HCT116 (cell line): ENCODE measurements around the gene GOSR1. TPM values are rescaled to one million over a fixed set of nuclear protein-coding genes. Genes with fewer than 3 reads are reported as not detected.

Experiments used
- ATAC-seq: fragments of 200-7000 bp; cut with Tn5 transposase; 2 replicates; pipeline ENCODE4 v1.9.1; 2020; ENCODE audit warnings: mild to moderate bottlenecking, moderate library complexity
- BruUV-seq: library from RNA; stranded (reverse); fragments of 400-500 nt; replicated peaks from 2 replicates; lab custom pipeline; 2021; lab: Mats Ljungman, UMichigan
- CTCF ChIA-PET: fragments of 300-600 bp; sonication (Branson Sonifier 250); formaldehyde crosslinking; loops from one replicate; lab custom pipeline; 2021; ENCODE audit warnings: antibody characterized with exemption; lab: Charles Lee
- POLR2A ChIA-PET: fragments of 300-600, 350-600 bp; sonication (Branson Sonifier 250); formaldehyde crosslinking; loops from one replicate; lab custom pipeline; 2021; ENCODE audit warnings: antibody characterized with exemption; lab: Charles Lee
- RAD21 ChIA-PET, 2 experiments: fragments of 300-600 bp; sonication (Branson Sonifier 250); formaldehyde crosslinking; loops; one replicate each; lab custom pipeline; 2023; ENCODE audit warnings: low total read pairs in 2 of 2; ENCODE audit not compliant: uncharacterized antibody in 2 of 2, unreplicated experiment in 2 of 2, low non-redundant PET in 1 of 2; lab: Charles Lee
- DNase-seq: peaks from one replicate; pipeline ENCODE4 v3.0.0-alpha.2; 2010; ENCODE audit warnings: low read depth, low spot score
- H2AFZ ChIP-seq: fragments of 200-600 bp; shearing (Covaris generic), sonication (generic); 2 replicates; pipeline ENCODE4 v1.6.1; 2017; ENCODE audit warnings: low read depth, mixed run types, mixed read lengths, antibody characterized with exemption, low read length; ENCODE audit not compliant: poor library complexity, severe bottlenecking
- H3K27ac ChIP-seq: 2 replicates; pipeline ENCODE4 v1.5.1; 2012; ENCODE audit warnings: low read depth, low read length
- H3K27me3 ChIP-seq: fragments of 200-600 bp; sonication (generic); 2 replicates; pipeline ENCODE4 v1.6.1; 2016; ENCODE audit warnings: mixed run types, low read length, mixed read lengths; ENCODE audit not compliant: insufficient read depth
- H3K36me3 ChIP-seq, 2 experiments: fragments of 200-500 bp in 1 of 2; fragments of 200-600 bp in 1 of 2; sonication (Bioruptor generic) in 1 of 2; sonication (generic) in 1 of 2; 2 replicates each; pipeline versions ENCODE4 v1.5.1 to v1.6.1; 2014 to 2016; ENCODE audit warnings: low read length in 2 of 2, inconsistent platforms in 1 of 2, mixed read lengths in 1 of 2, mixed run types in 1 of 2; ENCODE audit not compliant: insufficient read depth in 2 of 2, control insufficient read depth in 1 of 2
- H3K4me1 ChIP-seq, 2 experiments: fragments of 200-600 bp in 1 of 2; sonication (generic) in 1 of 2; 2 replicates each; pipeline versions ENCODE4 v1.5.1 to v1.6.1; 2012 to 2017; ENCODE audit warnings: low read length in 2 of 2, inconsistent platforms in 1 of 2, mild to moderate bottlenecking in 1 of 2, mixed read lengths in 1 of 2, mixed run types in 1 of 2, moderate library complexity in 1 of 2; ENCODE audit not compliant: insufficient read depth in 2 of 2, control insufficient read depth in 1 of 2
- H3K4me2 ChIP-seq: fragments of 200-600 bp; sonication (generic); 2 replicates; pipeline ENCODE4 v1.6.1; 2017; ENCODE audit warnings: mixed run types, low read length, mixed read lengths
- H3K4me3 ChIP-seq, 2 experiments: fragments of 200-600 bp in 1 of 2; sonication (generic) in 1 of 2; replicated peaks in 1 of 2; 2 replicates each; pipeline ENCODE4 v1.5.1; 2011 to 2016; ENCODE audit warnings: low read length in 2 of 2, control low read depth in 1 of 2, low read depth in 1 of 2, mild to moderate bottlenecking in 1 of 2, mixed read lengths in 1 of 2, mixed run types in 1 of 2
- H3K79me2 ChIP-seq: fragments of 200-600 bp; sonication (generic); 2 replicates; pipeline ENCODE4 v1.6.1; 2017; ENCODE audit warnings: mild to moderate bottlenecking, mixed run types, low read length, moderate library complexity, mixed read lengths; ENCODE audit not compliant: insufficient read depth
- H3K9ac ChIP-seq: fragments of 200-600 bp; sonication (generic); 2 replicates; pipeline ENCODE4 v1.6.1; 2016; ENCODE audit warnings: low read length, mixed read lengths
- H3K9me2 ChIP-seq: fragments of 200-600 bp; sonication (generic), shearing (Covaris generic); 2 replicates; pipeline ENCODE4 v1.6.1; 2017; ENCODE audit warnings: mixed run types, mild to moderate bottlenecking, moderate library complexity; ENCODE audit not compliant: insufficient read depth
- H3K9me3 ChIP-seq, 2 experiments: fragments of 200-500 bp in 1 of 2; fragments of 200-600 bp in 1 of 2; sonication (Bioruptor generic) in 1 of 2; sonication (generic) in 1 of 2; 2 replicates each; pipeline ENCODE4 v1.6.1; 2014 to 2017; ENCODE audit warnings: low read length in 2 of 2, mixed read lengths in 2 of 2, inconsistent platforms in 1 of 2, low read depth in 1 of 2, mild to moderate bottlenecking in 1 of 2, mixed run types in 1 of 2, moderate library complexity in 1 of 2; ENCODE audit not compliant: control insufficient read depth in 1 of 2, insufficient read depth in 1 of 2
- H4K20me1 ChIP-seq: fragments of 200-600 bp; sonication (generic), shearing (Covaris generic); 2 replicates; pipeline ENCODE4 v1.6.1; 2017; ENCODE audit warnings: mixed run types, mild to moderate bottlenecking, moderate library complexity; ENCODE audit not compliant: insufficient read depth
- ATF3 ChIP-seq: IDR thresholded peaks from 2 replicates; pipeline ENCODE4 v1.6.1; 2012
- CBX3 ChIP-seq: IDR thresholded peaks from 2 replicates; pipeline ENCODE4 v1.6.1; 2012; ENCODE audit warnings: low read depth
- CEBPB ChIP-seq: IDR thresholded peaks from 2 replicates; pipeline ENCODE4 v1.6.1; 2012; ENCODE audit warnings: low read depth
- EGR1 ChIP-seq: IDR thresholded peaks from 2 replicates; pipeline ENCODE4 v1.6.1; 2012; ENCODE audit warnings: low read depth
- EZH2phosphoT487 ChIP-seq: fragments of 200-600 bp; IDR thresholded peaks from 2 replicates; pipeline ENCODE4 v1.6.1; 2018; ENCODE audit warnings: antibody characterized with exemption, borderline replicate concordance
- FOSL1 ChIP-seq: IDR thresholded peaks from 2 replicates; pipeline ENCODE4 v1.6.1; 2012; ENCODE audit warnings: low read depth
- JUND ChIP-seq: IDR thresholded peaks from 2 replicates; pipeline ENCODE4 v1.6.1; 2012
- POLR2A ChIP-seq: IDR thresholded peaks from 2 replicates; pipeline ENCODE4 v1.7.0; 2011; ENCODE audit warnings: borderline replicate concordance; ENCODE audit not compliant: insufficient read depth, insufficient read length; ENCODE audit errors: extremely low read depth
- POLR2AphosphoS5 ChIP-seq: IDR thresholded peaks from 2 replicates; pipeline ENCODE4 v1.6.1; 2011; ENCODE audit warnings: mild to moderate bottlenecking, low read depth, low read length, moderate library complexity
- SP1 ChIP-seq: IDR thresholded peaks from 2 replicates; pipeline ENCODE4 v1.6.1; 2012; ENCODE audit warnings: low read depth
- intact Hi-C: fragments of 100-400 bp; cut with micrococcal nuclease; formaldehyde crosslinking; loops from 2 replicates; pipeline ENCODE4 v1.10.0; 2022
- total RNA-seq: library from RNA; stranded (reverse); gene quantifications from one replicate; pipeline ENCODE4 v1.2.1, GENCODE V29; 2021; ENCODE audit not compliant: unreplicated experiment
- TF ChIP-seq, protein P1 (sequence below): IDR thresholded peaks from 2 replicates; pipeline ENCODE4 v1.6.1; 2012; ENCODE audit warnings: low read depth
- TF ChIP-seq, protein P2 (sequence below), 3 experiments: fragments of 200-600 bp in 1 of 3; sonication (generic) in 1 of 3; IDR thresholded peaks in 2 of 3; conservative IDR thresholded peaks in 1 of 3; 2 replicates each; pipeline ENCODE4 v1.5.1; 2012 to 2017; ENCODE audit warnings: low read depth in 2 of 3, low read length in 2 of 3, antibody characterized with exemption in 1 of 3, borderline replicate concordance in 1 of 3, control low read depth in 1 of 3, mild to moderate bottlenecking in 1 of 3, mixed read lengths in 1 of 3, mixed run types in 1 of 3, moderate library complexity in 1 of 3; ENCODE audit not compliant: insufficient read depth in 1 of 3

Gene GOSR1
- total RNA-seq, 1 experiment from 2014 or later, result 48.8 TPM

DNA sequence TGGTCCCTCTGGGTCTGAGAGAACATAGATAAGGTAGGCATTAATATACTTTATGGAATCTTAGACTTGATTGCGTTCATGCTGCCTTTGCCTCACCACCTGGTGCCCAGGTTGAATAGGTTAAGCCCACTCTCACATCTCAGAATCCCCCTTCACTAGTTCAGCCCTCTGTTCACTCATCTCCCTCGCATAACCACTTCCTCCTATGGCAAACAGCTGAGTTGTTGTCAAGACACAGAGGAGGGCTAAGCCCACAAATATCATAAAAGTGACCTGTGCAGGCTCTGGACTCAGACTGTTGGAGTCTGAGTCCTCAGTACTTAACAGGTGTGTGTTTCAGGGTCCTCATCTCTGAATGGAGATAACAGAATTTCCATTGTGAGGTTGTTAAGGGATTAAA lies 55.7 kb downstream of the GOSR1 start:
- TF ChIP-seq, protein P1, sequence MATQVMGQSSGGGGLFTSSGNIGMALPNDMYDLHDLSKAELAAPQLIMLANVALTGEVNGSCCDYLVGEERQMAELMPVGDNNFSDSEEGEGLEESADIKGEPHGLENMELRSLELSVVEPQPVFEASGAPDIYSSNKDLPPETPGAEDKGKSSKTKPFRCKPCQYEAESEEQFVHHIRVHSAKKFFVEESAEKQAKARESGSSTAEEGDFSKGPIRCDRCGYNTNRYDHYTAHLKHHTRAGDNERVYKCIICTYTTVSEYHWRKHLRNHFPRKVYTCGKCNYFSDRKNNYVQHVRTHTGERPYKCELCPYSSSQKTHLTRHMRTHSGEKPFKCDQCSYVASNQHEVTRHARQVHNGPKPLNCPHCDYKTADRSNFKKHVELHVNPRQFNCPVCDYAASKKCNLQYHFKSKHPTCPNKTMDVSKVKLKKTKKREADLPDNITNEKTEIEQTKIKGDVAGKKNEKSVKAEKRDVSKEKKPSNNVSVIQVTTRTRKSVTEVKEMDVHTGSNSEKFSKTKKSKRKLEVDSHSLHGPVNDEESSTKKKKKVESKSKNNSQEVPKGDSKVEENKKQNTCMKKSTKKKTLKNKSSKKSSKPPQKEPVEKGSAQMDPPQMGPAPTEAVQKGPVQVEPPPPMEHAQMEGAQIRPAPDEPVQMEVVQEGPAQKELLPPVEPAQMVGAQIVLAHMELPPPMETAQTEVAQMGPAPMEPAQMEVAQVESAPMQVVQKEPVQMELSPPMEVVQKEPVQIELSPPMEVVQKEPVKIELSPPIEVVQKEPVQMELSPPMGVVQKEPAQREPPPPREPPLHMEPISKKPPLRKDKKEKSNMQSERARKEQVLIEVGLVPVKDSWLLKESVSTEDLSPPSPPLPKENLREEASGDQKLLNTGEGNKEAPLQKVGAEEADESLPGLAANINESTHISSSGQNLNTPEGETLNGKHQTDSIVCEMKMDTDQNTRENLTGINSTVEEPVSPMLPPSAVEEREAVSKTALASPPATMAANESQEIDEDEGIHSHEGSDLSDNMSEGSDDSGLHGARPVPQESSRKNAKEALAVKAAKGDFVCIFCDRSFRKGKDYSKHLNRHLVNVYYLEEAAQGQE, result no peak
- Histone ChIP-seq H3K36me3 (no peaks in the 10 kb centered on the region), H3K4me1 (no peaks in the 10 kb centered on the region), H3K4me2 (no peak overlapping the region), H3K4me3 (no peak overlapping the region), H3K9me3 (no peaks in the 10 kb centered on the region), H3K79me2 (no peaks in the 10 kb centered on the region), H3K9me2 (no peaks in the 10 kb centered on the region), H3K27me3 (no peaks in the 10 kb centered on the region), H2AFZ (no peak overlapping the region), H4K20me1 (no peaks in the 10 kb centered on the region), H3K27ac (no peak overlapping the region), H3K9ac (no peak overlapping the region)
- intact Hi-C loops, result no loop called here
- ChIA-PET CTCF (no interaction called here), RAD21 (no interaction called here), POLR2A (no interaction called here)
- no peak for DNase-seq
- ATAC-seq, result no peak
- BruUV-seq, result no TSS peak

- no peaks in the 10 kb centered on the region for H3K9me3 ChIP-seq
- H3K27me3 ChIP-seq, result no peaks in the 10 kb centered on the region
- H3K4me1 ChIP-seq, result no peaks in the 10 kb centered on the region
- no peaks in the 10 kb centered on the region for H3K9me2 ChIP-seq
- no peak overlapping the region for H3K27ac ChIP-seq
- no peak overlapping the region for H3K9ac ChIP-seq
- BruUV-seq, result no TSS peak
- no peak overlapping the region for H3K4me2 ChIP-seq
- no peaks in the 10 kb centered on the region for H3K36me3 ChIP-seq
- DNase-seq (no peak), ATAC-seq (no peak)
- ChIA-PET POLR2A (no interaction called here), RAD21 (no interaction called here), CTCF (no interaction called here)
- no peak overlapping the region for H3K4me3 ChIP-seq
- H4K20me1 ChIP-seq, result no peaks in the 10 kb centered on the region
- H3K79me2 ChIP-seq, result no peaks in the 10 kb centered on the region
- intact Hi-C loops, result no loop called here
- H2AFZ ChIP-seq, result no peak overlapping the region
- TF ChIP-seq EZH2phosphoT487 (no peak), ATF3 (no peak), EGR1 (no peak), CBX3 (no peak), CEBPB (no peak), FOSL1 (no peak), JUND (no peak), SP1 (no peak), POLR2A (no peak), POLR2AphosphoS5 (no peak)
- TF ChIP-seq, protein P1, result no peak
- TF ChIP-seq, protein P2, sequence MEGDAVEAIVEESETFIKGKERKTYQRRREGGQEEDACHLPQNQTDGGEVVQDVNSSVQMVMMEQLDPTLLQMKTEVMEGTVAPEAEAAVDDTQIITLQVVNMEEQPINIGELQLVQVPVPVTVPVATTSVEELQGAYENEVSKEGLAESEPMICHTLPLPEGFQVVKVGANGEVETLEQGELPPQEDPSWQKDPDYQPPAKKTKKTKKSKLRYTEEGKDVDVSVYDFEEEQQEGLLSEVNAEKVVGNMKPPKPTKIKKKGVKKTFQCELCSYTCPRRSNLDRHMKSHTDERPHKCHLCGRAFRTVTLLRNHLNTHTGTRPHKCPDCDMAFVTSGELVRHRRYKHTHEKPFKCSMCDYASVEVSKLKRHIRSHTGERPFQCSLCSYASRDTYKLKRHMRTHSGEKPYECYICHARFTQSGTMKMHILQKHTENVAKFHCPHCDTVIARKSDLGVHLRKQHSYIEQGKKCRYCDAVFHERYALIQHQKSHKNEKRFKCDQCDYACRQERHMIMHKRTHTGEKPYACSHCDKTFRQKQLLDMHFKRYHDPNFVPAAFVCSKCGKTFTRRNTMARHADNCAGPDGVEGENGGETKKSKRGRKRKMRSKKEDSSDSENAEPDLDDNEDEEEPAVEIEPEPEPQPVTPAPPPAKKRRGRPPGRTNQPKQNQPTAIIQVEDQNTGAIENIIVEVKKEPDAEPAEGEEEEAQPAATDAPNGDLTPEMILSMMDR (IDR thresholded peaks at IDR 0.05 in 2 of 3, conservative IDR thresholded peaks at IDR 0.05 in 1 of 3; ENCODE audit: borderline replicate concordance in 1 of 3, insufficient read depth in 1 of 3, low read depth in 2 of 3, low read length in 2 of 3), result no peak
Observed at GRCh38 chr17:30534298-30534697, 57.1 kb downstream of the GOSR1 start.
